A549 (cell line): ENCODE measurements around the gene GRIA1. TPM values are rescaled to one million over a fixed set of nuclear protein-coding genes. Genes with fewer than 3 reads are reported as not detected.

Experiments
- ATAC-seq, 2 experiments: fragments of 200-7000 bp in 1 of 2; fragments of >200 bp in 1 of 2; cut with Nextera tagmentation in 1 of 2; cut with Tn5 transposase in 1 of 2; 3 replicates each; pipeline versions ENCODE4 v1.8.0 to v1.9.1; 2018 to 2020; ENCODE audit warnings: mild to moderate bottlenecking in 1 of 2, moderate library complexity in 1 of 2
- CTCF ChIA-PET: fragments of 300-600 bp; sonication (Branson Sonifier 250); formaldehyde crosslinking; extraction: SDS; loops from one replicate; lab custom pipeline; 2021; ENCODE audit warnings: antibody characterized with exemption, inconsistent platforms; lab: Yijun Ruan, JAX
- POLR2A ChIA-PET: fragments of 350-600 bp; formaldehyde crosslinking; extraction: SDS; loops from one replicate; lab custom pipeline; 2021; ENCODE audit warnings: antibody characterized with exemption, inconsistent platforms; lab: Yijun Ruan, JAX
- DNase-seq, 2 experiments: peaks; one replicate each; pipeline versions ENCODE4 v3.0.0 to v3.0.0-alpha.2; 2011 to 2016; ENCODE audit warnings: low read depth in 1 of 2, low spot score in 1 of 2
- FAIRE-seq: peaks from 2 replicates; lab custom pipeline; 2011; peaks lifted over from hg19 to GRCh38; lab: Jason Lieb, UNC
- H3K27ac ChIP-seq, 2 experiments: fragments of >200 bp; sonication (Bioruptor Twin); formaldehyde crosslinking; 3 replicates each; pipeline ENCODE4 v1.5.1; 2016 to 2017
- H3K4me1 ChIP-seq: fragments of >200 bp; sonication (Bioruptor Twin); formaldehyde crosslinking; 3 replicates; pipeline ENCODE4 v1.6.1; 2016
- H3K4me2 ChIP-seq: fragments of >200 bp; sonication (Bioruptor Twin); formaldehyde crosslinking; 3 replicates; pipeline ENCODE4 v1.6.1; 2016
- H3K4me3 ChIP-seq: fragments of >200 bp; sonication (Bioruptor Twin); formaldehyde crosslinking; 3 replicates; pipeline ENCODE4 v1.5.1; 2016
- H3K9me3 ChIP-seq: fragments of >200 bp; sonication (Bioruptor Twin); formaldehyde crosslinking; 3 replicates; pipeline ENCODE4 v1.6.1; 2016
- BHLHE40 ChIP-seq: IDR thresholded peaks from 2 replicates; pipeline ENCODE4 v1.6.1; 2012; ENCODE audit warnings: low read depth, low read length, inconsistent platforms
- CBX2 ChIP-seq: fragments of 200-600 bp; sonication (generic); IDR thresholded peaks from 2 replicates; pipeline ENCODE4 v1.6.1; 2016; ENCODE audit warnings: low read depth, mild to moderate bottlenecking, borderline replicate concordance
- CHD4 ChIP-seq: fragments of 200-600 bp; sonication (generic); IDR thresholded peaks from 2 replicates; pipeline ENCODE4 v1.6.1; 2016; ENCODE audit warnings: antibody characterized with exemption, mild to moderate bottlenecking, borderline replicate concordance
- CTCF ChIP-seq: fragments of >200 bp; sonication (Bioruptor Twin); formaldehyde crosslinking; IDR thresholded peaks from 3 replicates; pipeline ENCODE4 v1.5.1; 2016
- EHMT2 ChIP-seq: fragments of 200-600 bp; sonication (generic); IDR thresholded peaks from 2 replicates; pipeline ENCODE4 v1.6.1; 2016; ENCODE audit warnings: antibody characterized with exemption, low read depth, mild to moderate bottlenecking, moderate library complexity
- FOSB ChIP-seq: fragments of 250-450 bp; sonication (Bioruptor Pico); IDR thresholded peaks from 2 replicates; pipeline ENCODE4 v1.5.0; 2020; ENCODE audit warnings: mild to moderate bottlenecking, moderate library complexity
- FOXS1 ChIP-seq: fragments of 250-450 bp; sonication (Bioruptor Pico); IDR thresholded peaks from 2 replicates; pipeline ENCODE4 v1.5.0; 2020; ENCODE audit warnings: mild to moderate bottlenecking, moderate library complexity
- HEYL ChIP-seq: fragments of 250-450 bp; sonication (Bioruptor Pico); IDR thresholded peaks from 2 replicates; pipeline ENCODE4 v1.8.0; 2021; ENCODE audit warnings: mild to moderate bottlenecking, moderate library complexity
- HMGXB4 ChIP-seq: fragments of 250-450 bp; sonication (Bioruptor Pico); IDR thresholded peaks from 2 replicates; pipeline ENCODE4 v1.5.0; 2021; ENCODE audit warnings: mild to moderate bottlenecking, moderate library complexity, borderline replicate concordance
- HOXA7 ChIP-seq: fragments of 250-450 bp; sonication (Bioruptor Pico); IDR thresholded peaks from 2 replicates; pipeline ENCODE4 v1.5.0; 2020; ENCODE audit warnings: mild to moderate bottlenecking, moderate library complexity
- HOXB5 ChIP-seq: fragments of 250-450 bp; sonication (Bioruptor Pico); IDR thresholded peaks from 2 replicates; pipeline ENCODE4 v1.5.0; 2020; ENCODE audit warnings: mild to moderate bottlenecking, moderate library complexity
- JUNB ChIP-seq: fragments of >200 bp; sonication (Bioruptor Twin); formaldehyde crosslinking; IDR thresholded peaks from 2 replicates; pipeline ENCODE4 v1.6.1; 2016
- MAFK ChIP-seq: fragments of 450-650 bp; IDR thresholded peaks from 2 replicates; pipeline ENCODE4 v1.6.1; 2014; ENCODE audit not compliant: partially characterized antibody
- RAD21 ChIP-seq, 2 experiments: fragments of >200 bp in 1 of 2; sonication (Bioruptor Twin) in 1 of 2; formaldehyde crosslinking in 1 of 2; IDR thresholded peaks in 1 of 2; conservative IDR thresholded peaks in 1 of 2; 2 replicates in 1 of 2; 3 replicates in 1 of 2; pipeline ENCODE4 v1.6.1; 2012 to 2018; ENCODE audit warnings: inconsistent platforms in 1 of 2
- RFX5 ChIP-seq: fragments of 450-650 bp; IDR thresholded peaks from 2 replicates; pipeline ENCODE4 v1.7.1; 2014; ENCODE audit warnings: antibody characterized with exemption, mild to moderate bottlenecking, moderate library complexity
- SMC3 ChIP-seq: fragments of >200 bp; sonication (Bioruptor Twin); formaldehyde crosslinking; IDR thresholded peaks from 3 replicates; pipeline ENCODE4 v1.6.1; 2018; ENCODE audit warnings: inconsistent platforms
- SREBF2 ChIP-seq: fragments of 450-650 bp; IDR thresholded peaks from 2 replicates; pipeline ENCODE4 v1.6.1; 2014; ENCODE audit warnings: mild to moderate bottlenecking, moderate library complexity
- TP53 ChIP-seq: fragments of 250-450 bp; sonication (Bioruptor Pico); IDR thresholded peaks from 2 replicates; pipeline ENCODE4 v1.5.0; 2021; ENCODE audit warnings: mild to moderate bottlenecking, moderate library complexity
- ZC3H11A ChIP-seq: fragments of 450-650 bp; IDR thresholded peaks from 2 replicates; pipeline ENCODE4 v1.6.1; 2014; ENCODE audit warnings: antibody characterized with exemption, mild to moderate bottlenecking
- ZNF302 ChIP-seq: fragments of 250-450 bp; sonication (Bioruptor Pico); IDR thresholded peaks from 2 replicates; pipeline ENCODE4 v1.9.0; 2021; ENCODE audit warnings: inconsistent platforms, mild to moderate bottlenecking, moderate library complexity
- WGBS: methylation state at CpG from one replicate; pipeline ENCODE4 v1.1.6; 2017; ENCODE audit errors: missing lambda C conversion rate; 5-methylcytosine and 5-hydroxymethylcytosine counted together
- polyA plus RNA-seq, 4 experiments: library from polyadenylated mRNA; depleted of rRNA in 3 of 4; stranded (reverse); fragments of >200 nt; fragmentation: RNase III in 1 of 4; extraction: RNeasy Plus Mini Kit Qiagen cat#74134 plus additional on column Dnase treatment in 1 of 4; gene quantifications; 2 replicates in 3 of 4; 3 replicates in 1 of 4; pipeline ENCODE4 v1.2.3, GENCODE V29; 2011 to 2017
- TF ChIP-seq, protein P1 (sequence below): fragments of 250-450 bp; sonication (Bioruptor Pico); IDR thresholded peaks from 2 replicates; pipeline ENCODE4 v1.5.0; 2020; ENCODE audit warnings: low read depth, mild to moderate bottlenecking, moderate library complexity
- TF ChIP-seq, protein P2 (sequence below): IDR thresholded peaks from 2 replicates; pipeline ENCODE4 v1.6.1; 2012
- TF ChIP-seq, protein P3 (sequence below): IDR thresholded peaks from 2 replicates; pipeline ENCODE4 v1.6.1; 2012; ENCODE audit warnings: low read depth, borderline replicate concordance

The GRIA1 gene
- polyA plus RNA-seq, 2 of the 4 experiments (the other 2 are of a cell fraction): not detected

GRCh38 chr5:153470736-153471135 is 19.7 kb upstream of the GRIA1 start:
- H3K4me3 ChIP-seq: no peak overlapping the region
- H3K9me3 ChIP-seq: no peaks in the 10 kb centered on the region
- FAIRE-seq (no peak), DNase-seq (no peak), ATAC-seq (no peak)
- CTCF ChIA-PET: no interaction called here
- no peak overlapping the region for H3K4me2 ChIP-seq
- POLR2A ChIA-PET: no interaction called here
- H3K4me1 ChIP-seq: no peaks in the 10 kb centered on the region
- H3K27ac ChIP-seq: no peak overlapping the region
- TF ChIP-seq FOXS1: no peak
- 0% methylated on average over 4 of the region's 4 CpGs for WGBS

GRCh38 chr5:153476767-153477166 is 13.7 kb upstream of the GRIA1 start:
- ChIA-PET CTCF (no interaction called here), POLR2A (no interaction called here)
- Histone ChIP-seq H3K4me2 (no peak overlapping the region), H3K27ac (no peak overlapping the region), H3K4me3 (no peak overlapping the region), H3K4me1 (no peaks in the 10 kb centered on the region), H3K9me3 (no peaks in the 10 kb centered on the region)
- no peak for FAIRE-seq
- WGBS: 0% methylated on average over 1 of the region's 1 CpG
- no peak for TF ChIP-seq BHLHE40
- TF ChIP-seq, protein P1, sequence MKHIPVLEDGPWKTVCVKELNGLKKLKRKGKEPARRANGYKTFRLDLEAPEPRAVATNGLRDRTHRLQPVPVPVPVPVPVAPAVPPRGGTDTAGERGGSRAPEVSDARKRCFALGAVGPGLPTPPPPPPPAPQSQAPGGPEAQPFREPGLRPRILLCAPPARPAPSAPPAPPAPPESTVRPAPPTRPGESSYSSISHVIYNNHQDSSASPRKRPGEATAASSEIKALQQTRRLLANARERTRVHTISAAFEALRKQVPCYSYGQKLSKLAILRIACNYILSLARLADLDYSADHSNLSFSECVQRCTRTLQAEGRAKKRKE: no peak
- TF ChIP-seq SREBF2: no peak
- TF ChIP-seq CHD4: no peak
- no peak for TF ChIP-seq RFX5
- TF ChIP-seq SMC3: no peak
- no peak for TF ChIP-seq ZC3H11A
- TF ChIP-seq CBX2: no peak
- no peak for TF ChIP-seq CTCF
- no peak for TF ChIP-seq JUNB
- TF ChIP-seq EHMT2: no peak
- TF ChIP-seq, protein P2, sequence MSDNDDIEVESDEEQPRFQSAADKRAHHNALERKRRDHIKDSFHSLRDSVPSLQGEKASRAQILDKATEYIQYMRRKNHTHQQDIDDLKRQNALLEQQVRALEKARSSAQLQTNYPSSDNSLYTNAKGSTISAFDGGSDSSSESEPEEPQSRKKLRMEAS: no peak
- ATAC-seq: no peak
- peak in 1 of 2 experiments; percentile 5 for DNase-seq

DNA sequence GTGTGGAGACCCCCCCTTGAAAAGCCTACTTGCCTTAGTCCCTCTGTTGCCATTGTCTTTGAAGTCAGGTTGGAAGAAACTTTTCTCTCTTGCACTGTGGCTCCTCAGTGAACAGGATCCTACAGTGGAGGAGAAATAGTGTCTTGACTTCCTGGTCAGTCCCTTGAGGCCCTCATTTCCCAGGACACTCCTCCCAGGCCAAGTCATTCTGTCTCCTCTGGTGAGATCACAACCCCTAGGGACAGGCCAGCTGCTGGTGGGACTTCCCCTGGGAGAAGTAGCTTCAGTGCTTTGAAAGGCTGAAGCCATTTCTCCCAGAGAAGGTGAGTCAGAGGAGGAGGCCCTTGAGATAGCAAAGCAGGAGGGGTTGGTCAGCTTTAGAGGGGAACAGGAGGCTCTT is 10.1 kb upstream of the GRIA1 start:
- H3K4me1 ChIP-seq: no peaks in the 10 kb centered on the region
- no peak overlapping the region for H3K4me3 ChIP-seq
- ATAC-seq: no peak
- CTCF ChIA-PET: no interaction called here
- no peak overlapping the region for H3K4me2 ChIP-seq
- FAIRE-seq: no peak
- H3K27ac ChIP-seq: no peak overlapping the region
- POLR2A ChIA-PET: no interaction called here
- no peaks in the 10 kb centered on the region for H3K9me3 ChIP-seq
- DNase-seq: no peak
- TF ChIP-seq MAFK (no peak), HMGXB4 (CRISPR knock-in tag) (no peak), FOSB (CRISPR knock-in tag) (no peak)
- TF ChIP-seq, all 56 proteins: peak for 0

- CTCF ChIA-PET: no interaction called here
- Histone ChIP-seq H3K4me1 (no peaks in the 10 kb centered on the region), H3K4me3 (no peak overlapping the region), H3K27ac (no peak overlapping the region), H3K4me2 (no peak overlapping the region), H3K9me3 (no peaks in the 10 kb centered on the region)
- WGBS: 12% methylated on average over 4 of the region's 4 CpGs
- POLR2A ChIA-PET: no interaction called here
- no peak for ATAC-seq
- FAIRE-seq: no peak
- no peak for DNase-seq
- no peak for TF ChIP-seq HOXA7 (CRISPR knock-in tag)
- TF ChIP-seq, protein P3, sequence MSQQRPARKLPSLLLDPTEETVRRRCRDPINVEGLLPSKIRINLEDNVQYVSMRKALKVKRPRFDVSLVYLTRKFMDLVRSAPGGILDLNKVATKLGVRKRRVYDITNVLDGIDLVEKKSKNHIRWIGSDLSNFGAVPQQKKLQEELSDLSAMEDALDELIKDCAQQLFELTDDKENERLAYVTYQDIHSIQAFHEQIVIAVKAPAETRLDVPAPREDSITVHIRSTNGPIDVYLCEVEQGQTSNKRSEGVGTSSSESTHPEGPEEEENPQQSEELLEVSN: no peak
- no peak for TF ChIP-seq TP53 (CRISPR knock-in tag)
- no peak for TF ChIP-seq RAD21 (conservative IDR thresholded peaks at IDR 0.05 in 1 of 2, IDR thresholded peaks at IDR 0.05 in 1 of 2)
- no peak for TF ChIP-seq HOXB5 (CRISPR knock-in tag)
- no peak for TF ChIP-seq ZNF302 (CRISPR knock-in tag)
- TF ChIP-seq HEYL (CRISPR knock-in tag): no peak
Observed at GRCh38 chr5:153483482-153483881, 7.0 kb upstream of the GRIA1 start.
